Breast epithelium (tissue), 4 donors: ENCODE measurements around the gene MEX3A. TPM values are rescaled to one million over a fixed set of nuclear protein-coding genes. Genes with fewer than 3 reads are reported as not detected.
A peak's percentile ranks its signal among the peaks of the same experiment; 100 is the strongest.

Source experiments
- DNase-seq, 2 donors: peaks; one replicate each; pipeline ENCODE4 v3.0.0-alpha.2; 2019; ENCODE audit warnings: low spot score in 2 of 2
- H3K27ac ChIP-seq, 2 donors: fragments of 200-600 bp; sonication (generic) in 1 of 2; one replicate each; pipeline ENCODE4 v1.5.1; 2016 to 2019; ENCODE audit warnings: mild to moderate bottlenecking in 1 of 2
- H3K27me3 ChIP-seq, 2 donors: fragments of 200-600 bp; sonication (generic) in 1 of 2; one replicate each; pipeline versions ENCODE4 v1.5.1 to v1.6.0; 2017 to 2019; ENCODE audit warnings: control low read depth in 1 of 2, mild to moderate bottlenecking in 1 of 2
- H3K36me3 ChIP-seq: fragments of 200-600 bp; one replicate; pipeline ENCODE4 v1.5.1; 2019
- H3K4me1 ChIP-seq, 2 donors: fragments of 200-600 bp; sonication (generic); one replicate each; pipeline ENCODE4 v1.5.1; 2016 to 2019; ENCODE audit warnings: control low read depth in 1 of 2
- H3K4me3 ChIP-seq, 3 donors: fragments of 200-600 bp; sonication (generic); 1 replicate in 2 of 3; 2 replicates in 1 of 3; pipeline ENCODE4 v1.5.1; 2016 to 2019; ENCODE audit warnings: mild to moderate bottlenecking in 3 of 3, moderate library complexity in 2 of 3
- H3K9me3 ChIP-seq, 2 donors: fragments of 200-600 bp; sonication (generic) in 1 of 2; one replicate each; pipeline ENCODE4 v1.5.1; 2016 to 2019; ENCODE audit warnings: control low read depth in 1 of 2
- CTCF ChIP-seq, 3 donors: fragments of 450-650 bp; IDR thresholded peaks; one replicate each; pipeline ENCODE4 v1.5.1; 2016 to 2017; ENCODE audit warnings: antibody characterized with exemption in 3 of 3, mild to moderate bottlenecking in 3 of 3, moderate library complexity in 3 of 3
- POLR2A ChIP-seq: fragments of 450-650 bp; IDR thresholded peaks from one replicate; pipeline ENCODE4 v1.6.1; 2016; ENCODE audit warnings: antibody characterized with exemption, mild to moderate bottlenecking, moderate library complexity
- POLR2AphosphoS5 ChIP-seq, 3 donors: sonication (generic); formaldehyde crosslinking; IDR thresholded peaks; one replicate each; pipeline ENCODE4 v1.6.1; 2017; ENCODE audit warnings: antibody characterized with exemption in 3 of 3
- intact Hi-C: fragments of 100-400 bp; cut with DNase I; formaldehyde crosslinking; loops from one replicate; pipeline ENCODE4 v1.15.1; 2023; ENCODE audit warnings: low total_unique reads
- total RNA-seq, 3 donors: library from RNA; depleted of rRNA; stranded (reverse); fragments of >200 nt; gene quantifications; one replicate each; pipeline ENCODE4 v1.1.0, GENCODE V29; 2016

Gene MEX3A
- total RNA-seq, 3 donors from 2014 or later: 0.32 to 1.3 (median 1.3) TPM

- H3K27me3 ChIP-seq: no peaks in the 10 kb centered on the region
- intact Hi-C loops: no loop called here
- H3K9me3 ChIP-seq: no peaks in the 10 kb centered on the region
- no peaks in the 10 kb centered on the region for H3K4me1 ChIP-seq
- peak within 1 kb of the TSS; percentile 79 to 90 (median 83) for H3K4me3 ChIP-seq
- TF ChIP-seq POLR2AphosphoS5 (IDR thresholded peaks at IDR 0.05) (peak in 1 of 3 donors; percentile 17), POLR2A (no peak)
- peak; percentile 63 to 79 for DNase-seq
- no peaks in the 10 kb centered on the region for H3K36me3 ChIP-seq
- peak within 1 kb of the TSS; percentile 91 to 93 for H3K27ac ChIP-seq
Measured at GRCh38 chr1:156053768-156054499, 28.3 kb downstream of the MEX3A start, which contains the start of gene UBQLN4. Gene UBQLN4, minus strand, starts transcription at chr1:156053798. Its CDS starts 97 bp downstream, at chr1:156053701.

- Histone ChIP-seq H3K27me3 (no peaks in the 10 kb centered on the region), H3K4me1 (no peaks in the 10 kb centered on the region), H3K27ac (peak overlapping the region; percentile 91 to 93), H3K4me3 (peak overlapping the region; percentile 79 to 90 (median 83)), H3K36me3 (no peaks in the 10 kb centered on the region), H3K9me3 (no peaks in the 10 kb centered on the region)
- intact Hi-C loops: no loop called here
- TF ChIP-seq POLR2AphosphoS5 (IDR thresholded peaks at IDR 0.05) (no peak), CTCF (IDR thresholded peaks at IDR 0.05) (peak in 1 of 3 donors; percentile 8), POLR2A (no peak)
- peak; percentile 35 to 57 for DNase-seq
Measured at GRCh38 chr1:156052862-156053767, 29.1 kb downstream of the MEX3A start.

- no peak for DNase-seq
- Histone ChIP-seq H3K4me3 (no peak overlapping the region), H3K27ac (no peak overlapping the region), H3K36me3 (no peaks in the 10 kb centered on the region), H3K4me1 (no peaks in the 10 kb centered on the region), H3K27me3 (no peaks in the 10 kb centered on the region), H3K9me3 (no peaks in the 10 kb centered on the region)
- TF ChIP-seq POLR2AphosphoS5 (IDR thresholded peaks at IDR 0.05): no peak
- TF ChIP-seq CTCF (IDR thresholded peaks at IDR 0.05): no peak
- no peak for TF ChIP-seq POLR2A
- intact Hi-C loops: no loop called here
Measured at GRCh38 chr1:156051011-156051725, 31.1 kb downstream of the MEX3A start.

- Histone ChIP-seq H3K4me1 (no peaks in the 10 kb centered on the region), H3K27me3 (no peaks in the 10 kb centered on the region), H3K27ac (no peak overlapping the region), H3K36me3 (no peaks in the 10 kb centered on the region), H3K4me3 (no peak overlapping the region), H3K9me3 (no peaks in the 10 kb centered on the region)
- DNase-seq: no peak
- intact Hi-C loops: no loop called here
- TF ChIP-seq POLR2AphosphoS5 (IDR thresholded peaks at IDR 0.05) (no peak), CTCF (IDR thresholded peaks at IDR 0.05) (no peak), POLR2A (no peak)
Measured at GRCh38 chr1:156050376-156050775, 31.9 kb downstream of the MEX3A start.

GRCh38 chr1:156048663-156049258 lies 33.5 kb downstream of the MEX3A start:
- no peak overlapping the region for H3K27ac ChIP-seq
- no peaks in the 10 kb centered on the region for H3K9me3 ChIP-seq
- H3K36me3 ChIP-seq: no peaks in the 10 kb centered on the region
- intact Hi-C loops: no loop called here
- H3K27me3 ChIP-seq: no peaks in the 10 kb centered on the region
- H3K4me1 ChIP-seq: no peaks in the 10 kb centered on the region
- TF ChIP-seq POLR2AphosphoS5 (IDR thresholded peaks at IDR 0.05) (no peak), CTCF (IDR thresholded peaks at IDR 0.05) (no peak), POLR2A (no peak)
- DNase-seq: no peak
- H3K4me3 ChIP-seq: no peak overlapping the region
